ENCODE measurements around the gene PLEKHA7.

- TF ChIP-seq CTCF (conservative IDR thresholded peaks at IDR 0.05) (no peak), ZFX (IDR thresholded peaks at IDR 0.05) (no peak)
Measured at GRCh38 chr11:16853859-16854258, 160.4 kb downstream of the PLEKHA7 start.
